22Rv1 (cell line): ENCODE data around the gene DCC.
A peak's percentile ranks its signal among the peaks of the same experiment; 100 is the strongest.

Source experiments
- CTCF ChIP-seq: fragments of 450-650 bp; IDR thresholded peaks from 2 replicates; pipeline ENCODE4 v1.5.1; 2017; ENCODE audit warnings: mild to moderate bottlenecking
- ZFX ChIP-seq: fragments of 450-650 bp; IDR thresholded peaks from 2 replicates; pipeline ENCODE4 v1.6.1; 2017; ENCODE audit warnings: antibody characterized with exemption, borderline replicate concordance

GRCh38 chr18:52343138-52343537, 3.1 kb downstream of the DCC start:
- peak; percentile 57 for TF ChIP-seq CTCF
- TF ChIP-seq ZFX: no peak
